Fibroblast of upper back skin (primary cell): ENCODE data around the gene TPCN1.

Source experiments
- DNase-seq: peaks from one replicate; pipeline ENCODE4 v3.0.0-alpha.2; 2013

TPCN1 gene

GRCh38 chr12:113317122-113317521 is 95.9 kb downstream of the TPCN1 start:
- DNase-seq = no peak

GRCh38 chr12:113318046-113318656 is 96.9 kb downstream of the TPCN1 start:
- DNase-seq = no peak

GRCh38 chr12:113318900-113319628 is 97.8 kb downstream of the TPCN1 start:
- no peak for DNase-seq

- DNase-seq = no peak
Observed at GRCh38 chr12:113320401-113320800, 99.1 kb downstream of the TPCN1 start.

GRCh38 chr12:113322343-113322742 is 101.1 kb downstream of the TPCN1 start:
- DNase-seq = peak; percentile 72

GRCh38 chr12:113325916-113326315 is 104.7 kb downstream of the TPCN1 start:
- DNase-seq = peak; percentile 87

GRCh38 chr12:113326775-113327395 is 105.6 kb downstream of the TPCN1 start:
- DNase-seq = no peak

GRCh38 chr12:113328368-113328889 is 107.2 kb downstream of the TPCN1 start:
- no peak for DNase-seq

- DNase-seq = no peak
Observed at GRCh38 chr12:113329022-113329790, 107.9 kb downstream of the TPCN1 start.

- no peak for DNase-seq
Observed at GRCh38 chr12:113329791-113330417, 108.6 kb downstream of the TPCN1 start.

- no peak for DNase-seq
Observed at GRCh38 chr12:113330505-113330904, 109.2 kb downstream of the TPCN1 start.

- no peak for DNase-seq
Observed at GRCh38 chr12:113332688-113333417, 111.6 kb downstream of the TPCN1 start.

GRCh38 chr12:113333418-113333750 is 112.1 kb downstream of the TPCN1 start:
- no peak for DNase-seq

- no peak for DNase-seq
Observed at GRCh38 chr12:113333877-113334785, 112.9 kb downstream of the TPCN1 start.

GRCh38 chr12:113334786-113335539 is 113.7 kb downstream of the TPCN1 start, which contains the start of gene SLC8B1:
TSS of gene SLC8B1 (minus strand) at chr12:113335109. CDS start at chr12:113332878, 2,231 bp downstream.
- DNase-seq = peak; percentile 70

- no peak for DNase-seq
Observed at GRCh38 chr12:113339540-113339939, 118.3 kb downstream of the TPCN1 start.

- DNase-seq = no peak
Observed at GRCh38 chr12:113340061-113340460, 118.8 kb downstream of the TPCN1 start.

GRCh38 chr12:113341535-113341934 is 120.3 kb downstream of the TPCN1 start:
- no peak for DNase-seq

- DNase-seq = no peak
Observed at GRCh38 chr12:113345318-113345717, 124.1 kb downstream of the TPCN1 start.

- DNase-seq = no peak
Observed at GRCh38 chr12:113346353-113346752, 125.1 kb downstream of the TPCN1 start.
